Neural cell (in vitro differentiated cells): ENCODE results near the gene APBB2.

Source experiments
- CTCF ChIP-seq: fragments of 450-650 bp; IDR thresholded peaks from 2 replicates; pipeline ENCODE4 v1.5.1; 2014; ENCODE audit warnings: antibody characterized with exemption, mild to moderate bottlenecking, moderate library complexity; ENCODE audit not compliant: poor library complexity, severe bottlenecking
- EZH2 ChIP-seq: fragments of 200-600, 300-800 bp; shearing (Covaris generic), sonication (generic); IDR thresholded peaks from 2 replicates; pipeline ENCODE4 v1.6.1; 2014; ENCODE audit warnings: antibody characterized with exemption, low read length, borderline replicate concordance, mild to moderate bottlenecking; ENCODE audit not compliant: insufficient read depth, poor library complexity, severe bottlenecking
- RAD21 ChIP-seq: fragments of 450-650 bp; conservative IDR thresholded peaks from 2 replicates; pipeline ENCODE4 v1.6.1; 2014; ENCODE audit warnings: antibody characterized with exemption, mild to moderate bottlenecking, moderate library complexity

GRCh38 chr4:41155194-41155830 lies 59.0 kb downstream of the APBB2 start:
- TF ChIP-seq RAD21 (no peak), CTCF (no peak), EZH2 (no peak)
